AG10803 (cell line): ENCODE measurements around the gene HHLA2.
"Not testable (repeated sequence)": the region's sequence is repeated elsewhere in the genome, so short reads cannot be mapped to it uniquely, and the experiment has no call there.

Experiments used
- DNase-seq: peaks from one replicate; pipeline ENCODE4 v3.0.0; 2010; ENCODE audit warnings: low read depth
- H3K4me3 ChIP-seq: 2 replicates; pipeline ENCODE4 v1.5.1; 2011; ENCODE audit warnings: mild to moderate bottlenecking, low read length, control low read depth
- TF ChIP-seq, protein P1 (sequence below): conservative IDR thresholded peaks from 2 replicates; pipeline ENCODE4 v1.5.1; 2011; ENCODE audit warnings: mild to moderate bottlenecking, low read length, control low read depth, inconsistent platforms

Gene HHLA2

DNA sequence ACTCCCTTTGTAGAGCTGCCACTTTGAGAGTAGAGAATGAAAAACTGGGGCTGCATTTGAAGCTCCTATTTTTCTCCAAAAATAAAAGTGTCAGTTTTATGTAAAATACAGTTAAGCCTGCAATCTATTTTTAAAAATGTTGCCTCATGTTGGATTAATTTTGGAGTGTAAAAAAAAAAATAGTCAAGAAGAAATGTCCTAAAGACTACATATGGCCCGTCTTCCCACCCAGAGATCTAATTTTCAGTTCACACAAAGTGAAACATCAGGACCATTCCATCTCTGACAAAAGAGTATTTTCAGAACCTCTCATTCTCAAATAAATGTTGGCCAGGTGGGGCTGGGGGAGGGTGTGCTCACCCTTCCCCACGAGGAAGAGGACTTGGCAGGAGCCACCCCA, 62.7 kb downstream of the HHLA2 start:
- no peak overlapping the region for H3K4me3 ChIP-seq
- TF ChIP-seq, protein P1, sequence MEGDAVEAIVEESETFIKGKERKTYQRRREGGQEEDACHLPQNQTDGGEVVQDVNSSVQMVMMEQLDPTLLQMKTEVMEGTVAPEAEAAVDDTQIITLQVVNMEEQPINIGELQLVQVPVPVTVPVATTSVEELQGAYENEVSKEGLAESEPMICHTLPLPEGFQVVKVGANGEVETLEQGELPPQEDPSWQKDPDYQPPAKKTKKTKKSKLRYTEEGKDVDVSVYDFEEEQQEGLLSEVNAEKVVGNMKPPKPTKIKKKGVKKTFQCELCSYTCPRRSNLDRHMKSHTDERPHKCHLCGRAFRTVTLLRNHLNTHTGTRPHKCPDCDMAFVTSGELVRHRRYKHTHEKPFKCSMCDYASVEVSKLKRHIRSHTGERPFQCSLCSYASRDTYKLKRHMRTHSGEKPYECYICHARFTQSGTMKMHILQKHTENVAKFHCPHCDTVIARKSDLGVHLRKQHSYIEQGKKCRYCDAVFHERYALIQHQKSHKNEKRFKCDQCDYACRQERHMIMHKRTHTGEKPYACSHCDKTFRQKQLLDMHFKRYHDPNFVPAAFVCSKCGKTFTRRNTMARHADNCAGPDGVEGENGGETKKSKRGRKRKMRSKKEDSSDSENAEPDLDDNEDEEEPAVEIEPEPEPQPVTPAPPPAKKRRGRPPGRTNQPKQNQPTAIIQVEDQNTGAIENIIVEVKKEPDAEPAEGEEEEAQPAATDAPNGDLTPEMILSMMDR = no peak
- no peak for DNase-seq

DNA sequence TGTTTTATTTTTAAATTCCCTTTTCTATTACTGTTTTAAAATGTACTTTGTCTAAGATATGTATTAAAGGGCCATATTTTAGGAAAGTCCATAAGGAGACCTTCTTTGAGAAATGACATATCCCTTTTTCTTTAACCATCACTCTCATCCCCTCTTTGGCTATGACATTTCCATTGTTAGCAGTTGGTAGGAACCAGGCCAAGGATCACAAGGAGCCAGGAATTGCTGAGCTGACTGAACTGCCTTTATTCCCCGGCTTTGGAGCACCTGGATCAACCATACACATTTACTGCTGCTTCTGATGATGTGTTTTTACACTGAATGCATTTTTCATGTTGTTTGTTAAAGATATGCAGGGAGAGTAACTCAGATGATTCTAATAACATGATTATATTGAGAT, 79.7 kb downstream of the HHLA2 start:
- DNase-seq = no peak
- H3K4me3 ChIP-seq = no peak overlapping the region
- TF ChIP-seq, protein P1 = no peak

DNA sequence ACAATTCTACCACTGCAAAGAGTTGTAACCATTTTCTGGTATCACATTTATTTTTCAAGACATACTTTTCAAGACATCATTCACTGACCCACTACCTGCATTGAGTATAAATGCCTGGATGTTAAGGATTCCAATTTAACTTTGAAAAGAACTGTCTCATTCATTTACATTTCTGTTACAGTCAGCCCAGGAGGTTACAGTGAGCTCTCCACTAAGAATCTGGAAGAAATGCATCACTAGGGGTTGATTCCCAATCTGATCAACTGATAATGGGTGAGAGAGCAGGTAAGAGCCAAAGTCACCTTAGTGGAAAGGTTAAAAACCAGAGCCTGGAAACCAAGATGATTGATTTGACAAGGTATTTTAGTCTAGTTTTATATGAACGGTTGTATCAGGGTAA, 81.0 kb downstream of the HHLA2 start:
- no peak overlapping the region for H3K4me3 ChIP-seq
- TF ChIP-seq, protein P1 = no peak
- DNase-seq = no peak

DNA sequence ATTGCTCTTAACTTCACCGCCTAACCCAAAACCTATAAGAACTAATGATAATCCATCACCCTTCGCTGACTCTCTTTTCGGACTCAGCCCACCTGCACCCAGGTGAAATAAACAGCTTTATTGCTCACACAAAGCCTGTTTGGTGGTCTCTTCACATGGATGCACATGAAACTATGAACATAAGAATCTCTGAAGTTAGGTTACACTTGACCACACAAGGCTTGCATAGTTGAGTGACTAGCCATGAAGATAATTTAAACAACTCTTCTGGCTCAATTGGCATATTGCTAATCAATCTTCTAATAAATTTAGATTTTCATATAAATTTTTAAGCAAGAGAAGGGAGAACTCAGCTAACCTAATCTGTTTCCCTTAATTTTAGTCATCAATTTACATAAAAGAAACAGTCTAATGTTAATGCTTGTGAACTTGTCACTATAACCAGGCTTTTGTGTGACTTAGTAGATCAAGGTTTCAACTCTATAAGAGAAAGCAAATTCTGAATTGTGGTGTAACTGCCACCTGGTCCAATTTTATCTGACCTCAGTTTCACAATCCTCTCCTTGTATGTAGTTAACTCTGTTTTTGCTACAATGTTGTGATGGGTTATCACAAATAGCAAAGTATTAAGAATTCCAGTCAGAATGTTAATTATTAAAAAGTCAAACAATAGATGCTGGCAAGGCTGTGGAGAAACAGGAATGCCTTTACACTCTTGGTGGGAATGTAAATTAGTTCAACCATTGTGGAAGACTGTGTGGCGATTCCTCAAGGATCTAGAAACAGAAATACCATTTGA, 82.0 kb downstream of the HHLA2 start:
- no peak for DNase-seq
- TF ChIP-seq, protein P1 = no peak
- H3K4me3 ChIP-seq = no peak overlapping the region

GRCh38 chr3:108378952-108379342, 82.6 kb downstream of the HHLA2 start:
- not testable (repeated sequence) for H3K4me3 ChIP-seq, DNase-seq

- DNase-seq = no peak
- no peak overlapping the region for H3K4me3 ChIP-seq
- TF ChIP-seq, protein P1 = no peak
Measured at GRCh38 chr3:108380128-108380795, 83.9 kb downstream of the HHLA2 start.

GRCh38 chr3:108381529-108382140, 85.3 kb downstream of the HHLA2 start:
- TF ChIP-seq, protein P1 = no peak
- no peak for DNase-seq
- H3K4me3 ChIP-seq = no peak overlapping the region
